HG03159 (cell line): ENCODE data around the gene TRIO.

Source experiments
- ATAC-seq: cut with Tn5 transposase; IDR thresholded peaks from one replicate; pipeline ENCODE4 v1.9.1; 2021; ENCODE audit warnings: mild to moderate bottlenecking, moderate library complexity; ENCODE audit not compliant: unreplicated experiment

Gene TRIO

GRCh38 chr5:14465776-14466175, 322.6 kb downstream of the TRIO start:
- no peak for ATAC-seq

GRCh38 chr5:14467251-14467650, 324.1 kb downstream of the TRIO start:
- ATAC-seq: no peak

- ATAC-seq: no peak
Measured at GRCh38 chr5:14467886-14468285, 324.7 kb downstream of the TRIO start.

- no peak for ATAC-seq
Measured at GRCh38 chr5:14469551-14470377, 326.6 kb downstream of the TRIO start.

- ATAC-seq: no peak
Measured at GRCh38 chr5:14471507-14471906, 328.4 kb downstream of the TRIO start.

- ATAC-seq: no peak
Measured at GRCh38 chr5:14472986-14473567, 329.9 kb downstream of the TRIO start.

- no peak for ATAC-seq
Measured at GRCh38 chr5:14475045-14475444, 331.9 kb downstream of the TRIO start.

- ATAC-seq: no peak
Measured at GRCh38 chr5:14476786-14477435, 333.8 kb downstream of the TRIO start.

GRCh38 chr5:14479143-14479696, 336.1 kb downstream of the TRIO start:
- ATAC-seq: no peak

GRCh38 chr5:14481349-14481748, 338.2 kb downstream of the TRIO start:
- no peak for ATAC-seq

- no peak for ATAC-seq
Measured at GRCh38 chr5:14482085-14482484, 338.9 kb downstream of the TRIO start.

- no peak for ATAC-seq
Measured at GRCh38 chr5:14483504-14484157, 340.5 kb downstream of the TRIO start.

GRCh38 chr5:14486486-14486885, 343.3 kb downstream of the TRIO start:
- no peak for ATAC-seq

- no peak for ATAC-seq
Measured at GRCh38 chr5:14486996-14487896, 344.1 kb downstream of the TRIO start.

- ATAC-seq: no peak
Measured at GRCh38 chr5:14487897-14488570, 344.9 kb downstream of the TRIO start.

GRCh38 chr5:14488709-14489108, 345.6 kb downstream of the TRIO start:
- no peak for ATAC-seq

- no peak for ATAC-seq
Measured at GRCh38 chr5:14489643-14490042, 346.5 kb downstream of the TRIO start.

- no peak for ATAC-seq
Measured at GRCh38 chr5:14490309-14490711, 347.2 kb downstream of the TRIO start.

GRCh38 chr5:14491015-14491915, 348.1 kb downstream of the TRIO start:
- ATAC-seq: no peak
